C4-2B (cell line): Measurements from ENCODE around the gene DLGAP1.

Experiments used
- ZFX ChIP-seq: fragments of 450-650 bp; IDR thresholded peaks from 2 replicates; pipeline ENCODE4 v1.6.1; 2017
- TF ChIP-seq, protein P1 (sequence below): fragments of 450-650 bp; conservative IDR thresholded peaks from 2 replicates; pipeline ENCODE4 v1.5.1; 2017; ENCODE audit warnings: mild to moderate bottlenecking

DNA sequence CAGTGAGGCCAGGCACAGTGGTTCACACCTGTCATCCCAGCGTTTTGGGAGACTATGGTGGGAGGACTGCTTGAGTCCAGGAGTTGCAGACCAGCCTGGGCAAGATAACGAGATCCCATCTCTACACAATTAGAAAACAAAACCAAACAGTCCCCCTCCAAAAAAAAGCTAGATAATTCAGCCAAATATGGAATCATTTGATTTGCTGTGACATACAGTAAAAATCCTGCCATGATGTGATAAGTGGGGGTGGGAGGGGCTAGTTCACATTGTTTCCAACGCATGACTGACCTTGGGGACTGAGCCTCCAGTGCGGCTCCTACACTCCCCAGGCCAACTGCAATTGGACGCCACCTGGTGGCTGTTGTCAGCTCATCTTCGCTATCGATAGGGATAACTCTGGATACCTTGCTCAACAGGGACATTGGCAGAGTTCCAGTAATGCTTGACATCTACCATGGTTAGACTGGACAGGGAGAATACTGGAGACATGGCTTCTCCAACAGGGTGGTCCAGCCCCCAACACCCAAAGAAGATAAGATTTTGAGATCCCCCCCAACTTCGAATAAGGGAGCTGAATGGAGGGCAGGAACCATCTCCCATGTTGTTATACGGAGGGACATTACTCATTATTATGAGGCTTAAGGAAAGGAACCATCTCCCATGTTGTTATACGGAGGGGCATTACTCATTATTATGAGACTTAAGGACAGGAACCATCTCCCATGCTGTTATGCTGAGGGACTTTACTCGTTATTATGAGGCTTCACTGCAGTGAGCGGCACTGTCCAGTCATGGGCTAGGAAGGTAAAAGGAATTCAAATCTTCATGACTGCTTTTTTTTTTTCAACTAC is 869.2 kb downstream of the DLGAP1 start:
- TF ChIP-seq, protein P1, sequence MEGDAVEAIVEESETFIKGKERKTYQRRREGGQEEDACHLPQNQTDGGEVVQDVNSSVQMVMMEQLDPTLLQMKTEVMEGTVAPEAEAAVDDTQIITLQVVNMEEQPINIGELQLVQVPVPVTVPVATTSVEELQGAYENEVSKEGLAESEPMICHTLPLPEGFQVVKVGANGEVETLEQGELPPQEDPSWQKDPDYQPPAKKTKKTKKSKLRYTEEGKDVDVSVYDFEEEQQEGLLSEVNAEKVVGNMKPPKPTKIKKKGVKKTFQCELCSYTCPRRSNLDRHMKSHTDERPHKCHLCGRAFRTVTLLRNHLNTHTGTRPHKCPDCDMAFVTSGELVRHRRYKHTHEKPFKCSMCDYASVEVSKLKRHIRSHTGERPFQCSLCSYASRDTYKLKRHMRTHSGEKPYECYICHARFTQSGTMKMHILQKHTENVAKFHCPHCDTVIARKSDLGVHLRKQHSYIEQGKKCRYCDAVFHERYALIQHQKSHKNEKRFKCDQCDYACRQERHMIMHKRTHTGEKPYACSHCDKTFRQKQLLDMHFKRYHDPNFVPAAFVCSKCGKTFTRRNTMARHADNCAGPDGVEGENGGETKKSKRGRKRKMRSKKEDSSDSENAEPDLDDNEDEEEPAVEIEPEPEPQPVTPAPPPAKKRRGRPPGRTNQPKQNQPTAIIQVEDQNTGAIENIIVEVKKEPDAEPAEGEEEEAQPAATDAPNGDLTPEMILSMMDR = peak; percentile 89
- TF ChIP-seq ZFX = no peak
